Bone marrow (tissue), 2 donors: ENCODE measurements around the gene SLC31A1.
A peak's percentile ranks its signal among the peaks of the same experiment; 100 is the strongest.

Source experiments
- DNase-seq, 2 donors: peaks; one replicate each; lab custom pipeline; 2025; lab: John Stamatoyannopoulos, UW

The SLC31A1 gene

GRCh38 chr9:113221003-113221799 lies at the start of gene SLC31A1, which contains the start of gene FKBP15:
SLC31A1 (plus strand) TSS chr9:113221544; CDS start chr9:113256149, 34,605 bp downstream.
FKBP15 (minus strand) TSS chr9:113221277; CDS start chr9:113221243, 34 bp downstream.
- DNase-seq, result peak; percentile 91 to 97

- no peak for DNase-seq
Measured at GRCh38 chr9:113173341-113173740, 48.0 kb upstream of the SLC31A1 start.

- DNase-seq, result no peak
Measured at GRCh38 chr9:113176803-113177202, 44.5 kb upstream of the SLC31A1 start.

- no peak for DNase-seq
Measured at GRCh38 chr9:113177251-113177650, 44.1 kb upstream of the SLC31A1 start.

GRCh38 chr9:113178087-113178486 lies 43.3 kb upstream of the SLC31A1 start:
- no peak for DNase-seq

GRCh38 chr9:113179839-113180238 lies 41.5 kb upstream of the SLC31A1 start:
- no peak for DNase-seq

- DNase-seq, result no peak
Measured at GRCh38 chr9:113181165-113181564, 40.2 kb upstream of the SLC31A1 start.

GRCh38 chr9:113183956-113184488 lies 37.3 kb upstream of the SLC31A1 start:
- DNase-seq, result no peak

GRCh38 chr9:113184539-113184938 lies 36.8 kb upstream of the SLC31A1 start:
- DNase-seq, result no peak

GRCh38 chr9:113185271-113185670 lies 36.1 kb upstream of the SLC31A1 start:
- no peak for DNase-seq

GRCh38 chr9:113186137-113186755 lies 35.1 kb upstream of the SLC31A1 start:
- DNase-seq, result no peak

- peak; percentile 38 to 48 for DNase-seq
Measured at GRCh38 chr9:113187929-113188595, 33.3 kb upstream of the SLC31A1 start.

- no peak for DNase-seq
Measured at GRCh38 chr9:113192455-113192854, 28.9 kb upstream of the SLC31A1 start.

- DNase-seq, result no peak
Measured at GRCh38 chr9:113199683-113200329, 21.5 kb upstream of the SLC31A1 start.

- no peak for DNase-seq
Measured at GRCh38 chr9:113205432-113205831, 15.9 kb upstream of the SLC31A1 start.

GRCh38 chr9:113205861-113206260 lies 15.5 kb upstream of the SLC31A1 start:
- no peak for DNase-seq

GRCh38 chr9:113210815-113211214 lies 10.5 kb upstream of the SLC31A1 start:
- DNase-seq, result no peak

- no peak for DNase-seq
Measured at GRCh38 chr9:113215132-113215531, 6.2 kb upstream of the SLC31A1 start.

- DNase-seq, result no peak
Measured at GRCh38 chr9:113216406-113216805, 4.9 kb upstream of the SLC31A1 start.

- peak in 1 of 2 donors; percentile 50 for DNase-seq
Measured at GRCh38 chr9:113219186-113219936, 2.0 kb upstream of the SLC31A1 start.

- DNase-seq, result no peak
Measured at GRCh38 chr9:113219969-113220368, 1.4 kb upstream of the SLC31A1 start.
